SK-N-SH (cell line): ENCODE data around the gene KLHL2.

Experiments used
- CTCF ChIP-seq: fragments of 200-600 bp; sonication (generic); IDR thresholded peaks from 2 replicates; pipeline ENCODE4 v1.6.1; 2017; ENCODE audit warnings: antibody characterized with exemption, mild to moderate bottlenecking, moderate library complexity
- EZH2phosphoT487 ChIP-seq: fragments of 200-600 bp; sonication (generic); IDR thresholded peaks from 2 replicates; pipeline ENCODE4 v1.6.1; 2017; ENCODE audit warnings: low read depth, mixed run types, mild to moderate bottlenecking, antibody characterized with exemption, moderate library complexity, borderline replicate concordance

GRCh38 chr4:165204462-165204830, 2.9 kb upstream of the KLHL2 start:
- TF ChIP-seq CTCF: no peak
- TF ChIP-seq EZH2phosphoT487: no peak
